Erythroblast (primary cell): Measurements from ENCODE around the gene HEPN1.

Experiments used
- GATA1 ChIP-seq: IDR thresholded peaks from 2 replicates; pipeline ENCODE4 v1.6.1; 2011; ENCODE audit warnings: low read depth, mild to moderate bottlenecking, control low read depth, low read length, moderate library complexity
- POLR2A ChIP-seq: IDR thresholded peaks from 2 replicates; pipeline ENCODE4 v1.6.1; 2011; ENCODE audit warnings: mild to moderate bottlenecking, low read length

- TF ChIP-seq POLR2A = no peak
- TF ChIP-seq GATA1 = no peak
These were observed 19.2 kb downstream of the HEPN1 start for GRCh38 chr11:124938206-124938765.
